Measurements from ENCODE around the gene IAPP. TPM values are rescaled to one million over a fixed set of nuclear protein-coding genes. Genes with fewer than 3 reads are reported as not detected.
"Not testable (repeated sequence)": the region's sequence is repeated elsewhere in the genome, so short reads cannot be mapped to it uniquely, and the experiment has no call there.

The IAPP gene
- not detected for polyA plus RNA-seq (2012; ENCODE audit: insufficient read depth, insufficient read length)

- no peak within 1 kb of the TSS for H3K4me3 ChIP-seq (ENCODE audit: low read length)
- DNase-seq (ENCODE audit: low read depth, low spot score): no peak
Measured at GRCh38 chr12:21372602-21373001, at the start of gene IAPP. IAPP (plus strand) TSS chr12:21372902; CDS start chr12:21373352, 450 bp downstream.

- H3K4me3 ChIP-seq (ENCODE audit: low read length): no peak overlapping the region
- no peak for DNase-seq (ENCODE audit: low read depth, low spot score)
Measured at GRCh38 chr12:21323736-21324135, 49.0 kb upstream of the IAPP start.

- no peak overlapping the region for H3K4me3 ChIP-seq (ENCODE audit: low read length)
- no peak for DNase-seq (ENCODE audit: low read depth, low spot score)
Measured at GRCh38 chr12:21324551-21324950, 48.2 kb upstream of the IAPP start.

GRCh38 chr12:21328578-21328977 lies 44.1 kb upstream of the IAPP start:
- no peak overlapping the region for H3K4me3 ChIP-seq (ENCODE audit: low read length)
- DNase-seq (ENCODE audit: low read depth, low spot score): no peak

- no peak overlapping the region for H3K4me3 ChIP-seq (ENCODE audit: low read length)
- peak; percentile 23 for DNase-seq (ENCODE audit: low read depth, low spot score)
Measured at GRCh38 chr12:21330682-21331253, 41.9 kb upstream of the IAPP start.

- H3K4me3 ChIP-seq (ENCODE audit: low read length): no peak within 1 kb of the TSS
- DNase-seq (ENCODE audit: low read depth, low spot score): no peak
Measured at GRCh38 chr12:21334771-21335325, 37.9 kb upstream of the IAPP start, which contains the start of gene SLCO1A2. SLCO1A2 (minus strand) TSS chr12:21334917; CDS start chr12:21334647, 270 bp downstream.

GRCh38 chr12:21336656-21337055 lies 36.0 kb upstream of the IAPP start:
- DNase-seq (ENCODE audit: low read depth, low spot score): no peak
- no peak overlapping the region for H3K4me3 ChIP-seq (ENCODE audit: low read length)

GRCh38 chr12:21337453-21337852 lies 35.2 kb upstream of the IAPP start:
- no peak for DNase-seq (ENCODE audit: low read depth, low spot score)
- no peak overlapping the region for H3K4me3 ChIP-seq (ENCODE audit: low read length)

- H3K4me3 ChIP-seq (ENCODE audit: low read length): no peak overlapping the region
- no peak for DNase-seq (ENCODE audit: low read depth, low spot score)
Measured at GRCh38 chr12:21337959-21338744, 34.5 kb upstream of the IAPP start.

- H3K4me3 ChIP-seq (ENCODE audit: low read length): no peak overlapping the region
- DNase-seq (ENCODE audit: low read depth, low spot score): no peak
Measured at GRCh38 chr12:21339921-21340320, 32.8 kb upstream of the IAPP start.

- H3K4me3 ChIP-seq (ENCODE audit: low read length): no peak overlapping the region
- no peak for DNase-seq (ENCODE audit: low read depth, low spot score)
Measured at GRCh38 chr12:21340403-21340802, 32.3 kb upstream of the IAPP start.

- no peak for DNase-seq (ENCODE audit: low read depth, low spot score)
Measured at GRCh38 chr12:21341769-21342168, 30.9 kb upstream of the IAPP start.

GRCh38 chr12:21343636-21344035 lies 29.1 kb upstream of the IAPP start:
- DNase-seq (ENCODE audit: low read depth, low spot score): no peak
- H3K4me3 ChIP-seq (ENCODE audit: low read length): no peak overlapping the region

More at GRCh38 chr12:21341769-21342168, 30.9 kb upstream of the IAPP start:
- no peak overlapping the region for H3K4me3 ChIP-seq (ENCODE audit: low read length)

- no peak for DNase-seq (ENCODE audit: low read depth, low spot score)
- no peak overlapping the region for H3K4me3 ChIP-seq (ENCODE audit: low read length)
Measured at GRCh38 chr12:21346542-21347205, 26.0 kb upstream of the IAPP start.

GRCh38 chr12:21350975-21351374 lies 21.7 kb upstream of the IAPP start:
- no peak overlapping the region for H3K4me3 ChIP-seq (ENCODE audit: low read length)
- DNase-seq (ENCODE audit: low read depth, low spot score): no peak

GRCh38 chr12:21353487-21353886 lies 19.2 kb upstream of the IAPP start:
- no peak for DNase-seq (ENCODE audit: low read depth, low spot score)
- H3K4me3 ChIP-seq (ENCODE audit: low read length): no peak overlapping the region

- DNase-seq (ENCODE audit: low read depth, low spot score): no peak
- H3K4me3 ChIP-seq (ENCODE audit: low read length): no peak overlapping the region
Measured at GRCh38 chr12:21353948-21354347, 18.8 kb upstream of the IAPP start.

- no peak overlapping the region for H3K4me3 ChIP-seq (ENCODE audit: low read length)
- no peak for DNase-seq (ENCODE audit: low read depth, low spot score)
Measured at GRCh38 chr12:21354641-21355040, 18.1 kb upstream of the IAPP start.

GRCh38 chr12:21360632-21361031 lies 12.1 kb upstream of the IAPP start:
- not testable (repeated sequence) for DNase-seq (ENCODE audit: low read depth, low spot score); H3K4me3 ChIP-seq (ENCODE audit: low read length)
